ENCODE measurements around the gene SEMA3F.

DNA sequence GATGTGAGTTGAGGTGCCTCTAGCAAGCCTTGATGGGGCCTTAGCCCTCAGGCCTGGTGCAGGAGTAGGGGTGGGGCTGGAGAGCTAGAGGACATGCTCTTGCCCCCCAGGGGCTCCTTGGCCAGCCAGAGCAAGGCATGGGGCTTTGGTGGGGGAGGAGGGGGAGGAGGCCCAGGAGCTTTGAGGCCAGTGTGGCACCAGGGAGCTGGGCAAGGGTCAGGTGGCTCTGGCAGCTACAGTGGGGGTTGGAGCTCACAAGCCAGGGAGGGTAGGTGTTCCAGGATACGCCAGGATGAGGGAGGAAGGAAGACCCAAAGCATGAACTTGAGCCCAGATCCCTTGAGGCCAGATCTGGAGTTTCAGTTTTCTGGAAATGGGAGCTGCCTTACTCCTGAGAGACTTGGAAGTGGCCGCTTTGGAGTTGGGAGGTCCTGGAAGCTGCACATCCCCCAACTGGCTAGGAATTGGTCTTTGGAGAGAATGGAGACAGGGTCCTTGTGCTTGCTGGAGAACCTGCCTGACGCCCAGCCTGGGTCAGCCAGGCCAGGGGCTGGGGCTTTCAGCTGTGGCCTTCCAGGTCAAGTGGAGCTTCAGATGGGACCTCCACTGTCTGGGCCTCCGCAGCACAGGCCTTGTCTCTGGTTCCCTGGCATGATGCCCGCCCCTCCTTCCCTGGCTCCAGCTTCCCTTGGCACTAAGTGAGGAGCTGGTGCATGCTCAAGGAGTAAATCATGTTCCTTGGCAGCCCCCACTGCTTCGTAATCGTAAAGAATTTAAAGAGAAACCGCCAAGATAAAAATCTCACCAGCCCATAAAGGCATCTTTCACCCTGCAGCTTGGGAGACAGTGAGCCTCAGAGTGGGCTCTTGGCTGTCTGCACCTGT is 8.7 kb downstream of the SEMA3F start:
- TF ChIP-seq, protein P1, sequence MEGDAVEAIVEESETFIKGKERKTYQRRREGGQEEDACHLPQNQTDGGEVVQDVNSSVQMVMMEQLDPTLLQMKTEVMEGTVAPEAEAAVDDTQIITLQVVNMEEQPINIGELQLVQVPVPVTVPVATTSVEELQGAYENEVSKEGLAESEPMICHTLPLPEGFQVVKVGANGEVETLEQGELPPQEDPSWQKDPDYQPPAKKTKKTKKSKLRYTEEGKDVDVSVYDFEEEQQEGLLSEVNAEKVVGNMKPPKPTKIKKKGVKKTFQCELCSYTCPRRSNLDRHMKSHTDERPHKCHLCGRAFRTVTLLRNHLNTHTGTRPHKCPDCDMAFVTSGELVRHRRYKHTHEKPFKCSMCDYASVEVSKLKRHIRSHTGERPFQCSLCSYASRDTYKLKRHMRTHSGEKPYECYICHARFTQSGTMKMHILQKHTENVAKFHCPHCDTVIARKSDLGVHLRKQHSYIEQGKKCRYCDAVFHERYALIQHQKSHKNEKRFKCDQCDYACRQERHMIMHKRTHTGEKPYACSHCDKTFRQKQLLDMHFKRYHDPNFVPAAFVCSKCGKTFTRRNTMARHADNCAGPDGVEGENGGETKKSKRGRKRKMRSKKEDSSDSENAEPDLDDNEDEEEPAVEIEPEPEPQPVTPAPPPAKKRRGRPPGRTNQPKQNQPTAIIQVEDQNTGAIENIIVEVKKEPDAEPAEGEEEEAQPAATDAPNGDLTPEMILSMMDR (IDR thresholded peaks at IDR 0.05), result no peak
- TF ChIP-seq POLR2A (IDR thresholded peaks at IDR 0.05), result no peak
